GM12891 (cell line): ENCODE measurements around the gene MAN2A2.

Experiments
- POLR2A ChIP-seq: IDR thresholded peaks from 2 replicates; pipeline ENCODE4 v1.6.1; 2011; ENCODE audit warnings: low read depth, low read length, control low read depth
- POLR2AphosphoS5 ChIP-seq: IDR thresholded peaks from 2 replicates; pipeline ENCODE4 v1.6.1; 2011; ENCODE audit warnings: low read depth, low read length, control low read depth
- SPI1 ChIP-seq: IDR thresholded peaks from 2 replicates; pipeline ENCODE4 v1.6.1; 2011; ENCODE audit warnings: low read depth, low read length, control low read depth
- TAF1 ChIP-seq: IDR thresholded peaks from 2 replicates; pipeline ENCODE4 v1.6.1; 2011; ENCODE audit warnings: low read depth, low read length, control low read depth

GRCh38 chr15:90930861-90931574 is 27.9 kb downstream of the MAN2A2 start:
- TF ChIP-seq TAF1 (no peak), POLR2A (no peak), POLR2AphosphoS5 (no peak), SPI1 (no peak)
